Osteoblast (primary cell): ENCODE data around the gene ARHGAP45. TPM values are rescaled to one million over a fixed set of nuclear protein-coding genes. Genes with fewer than 3 reads are reported as not detected.

Experiments used
- DNase-seq: peaks from one replicate; pipeline ENCODE4 v3.0.0; 2011; ENCODE audit warnings: low spot score, mixed read lengths; ENCODE audit not compliant: insufficient read length; ENCODE audit errors: missing footprints
- H2AFZ ChIP-seq: 2 replicates; pipeline ENCODE4 v1.6.0; 2011; ENCODE audit warnings: mild to moderate bottlenecking, low read length
- H3K27ac ChIP-seq: 2 replicates; pipeline ENCODE4 v1.5.1; 2011; ENCODE audit warnings: mild to moderate bottlenecking, low read depth, low read length, moderate library complexity
- H3K27me3 ChIP-seq: 2 replicates; pipeline ENCODE4 v1.6.0; 2012; ENCODE audit warnings: mild to moderate bottlenecking, control low read depth, inconsistent platforms, low read length, moderate library complexity; ENCODE audit not compliant: insufficient read depth
- H3K36me3 ChIP-seq: 2 replicates; pipeline ENCODE4 v1.5.1; 2011; ENCODE audit warnings: mild to moderate bottlenecking, low read length, control low read depth, moderate library complexity; ENCODE audit not compliant: insufficient read depth
- H3K4me1 ChIP-seq: 2 replicates; pipeline ENCODE4 v1.5.1; 2011; ENCODE audit warnings: mild to moderate bottlenecking, low read length, control low read depth, moderate library complexity; ENCODE audit not compliant: insufficient read depth
- H3K4me2 ChIP-seq: 2 replicates; pipeline ENCODE4 v1.6.0; 2011; ENCODE audit warnings: mild to moderate bottlenecking, low read length; ENCODE audit not compliant: insufficient read depth
- H3K4me3 ChIP-seq: fragments of 200-600 bp; sonication (generic); 3 replicates; pipeline ENCODE4 v1.5.1; 2012; ENCODE audit warnings: mild to moderate bottlenecking, low read length, inconsistent platforms; ENCODE audit not compliant: insufficient read depth
- H3K79me2 ChIP-seq: 2 replicates; pipeline ENCODE4 v1.6.0; 2012; ENCODE audit warnings: mild to moderate bottlenecking, low read length, control low read depth, inconsistent platforms; ENCODE audit not compliant: insufficient read depth
- H3K9me3 ChIP-seq: 2 replicates; pipeline ENCODE4 v1.5.1; 2011; ENCODE audit warnings: low read depth, low read length, control low read depth
- H4K20me1 ChIP-seq: 2 replicates; pipeline ENCODE4 v1.6.0; 2012; ENCODE audit warnings: mild to moderate bottlenecking, low read length, control low read depth; ENCODE audit not compliant: insufficient read depth
- CTCF ChIP-seq: IDR thresholded peaks from 2 replicates; pipeline ENCODE4 v1.5.1; 2011; ENCODE audit warnings: mild to moderate bottlenecking, low read depth, low read length, moderate library complexity; ENCODE audit errors: extremely low read depth
- total RNA-seq: library from RNA; depleted of rRNA; stranded (reverse); fragments of >200 nt; gene quantifications from 2 replicates; pipeline ENCODE4 v1.2.3, GENCODE V29; 2012

The ARHGAP45 gene
- total RNA-seq, 1 donor: 0.72 TPM

- Histone ChIP-seq H3K27me3 (no peaks in the 10 kb centered on the region), H3K4me3 (no peak overlapping the region), H4K20me1 (peaks cover 12% of the 10 kb centered on the region), H2AFZ (no peak overlapping the region), H3K79me2 (peaks cover 24% of the 10 kb centered on the region), H3K9me3 (no peaks in the 10 kb centered on the region), H3K4me2 (no peak overlapping the region), H3K36me3 (no peaks in the 10 kb centered on the region), H3K27ac (no peak overlapping the region), H3K4me1 (peaks cover 41% of the 10 kb centered on the region)
- TF ChIP-seq CTCF: no peak
- no peak for DNase-seq
These were observed 30.8 kb downstream of the ARHGAP45 start for GRCh38 chr19:1097810-1098176.

GRCh38 chr19:1098177-1099051 lies 31.4 kb downstream of the ARHGAP45 start:
- Histone ChIP-seq H3K27me3 (no peaks in the 10 kb centered on the region), H3K4me2 (no peak overlapping the region), H3K9me3 (no peaks in the 10 kb centered on the region), H3K4me3 (no peak overlapping the region), H3K27ac (peak overlapping the region; percentile 48), H4K20me1 (peaks cover 12% of the 10 kb centered on the region), H3K4me1 (peaks cover 47% of the 10 kb centered on the region), H2AFZ (no peak overlapping the region), H3K79me2 (peaks cover 17% of the 10 kb centered on the region), H3K36me3 (no peaks in the 10 kb centered on the region)
- no peak for TF ChIP-seq CTCF
- no peak for DNase-seq

- no peaks in the 10 kb centered on the region for H3K79me2 ChIP-seq
- no peak for DNase-seq
- H3K27ac ChIP-seq: peak overlapping the region; percentile 97
- H3K36me3 ChIP-seq: peaks cover 5% of the 10 kb centered on the region
- H2AFZ ChIP-seq: no peak overlapping the region
- TF ChIP-seq CTCF: no peak
- H3K4me3 ChIP-seq: no peak overlapping the region
- H3K9me3 ChIP-seq: no peaks in the 10 kb centered on the region
- H3K27me3 ChIP-seq: no peaks in the 10 kb centered on the region
- H4K20me1 ChIP-seq: peaks cover 15% of the 10 kb centered on the region
- H3K4me1 ChIP-seq: peaks cover 44% of the 10 kb centered on the region
- peak overlapping the region; percentile 84 for H3K4me2 ChIP-seq
These were observed 34.4 kb downstream of the ARHGAP45 start for GRCh38 chr19:1101337-1101698.

- Histone ChIP-seq H3K79me2 (no peaks in the 10 kb centered on the region), H4K20me1 (peaks cover 27% of the 10 kb centered on the region), H3K4me3 (peak overlapping the region; percentile 51), H3K36me3 (peaks cover 17% of the 10 kb centered on the region), H2AFZ (no peak overlapping the region), H3K27me3 (no peaks in the 10 kb centered on the region), H3K27ac (peak overlapping the region; percentile 97), H3K4me2 (peak overlapping the region; percentile 84), H3K4me1 (peaks cover 44% of the 10 kb centered on the region), H3K9me3 (no peaks in the 10 kb centered on the region)
- no peak for TF ChIP-seq CTCF
- DNase-seq: peak; percentile 97
These were observed 35.6 kb downstream of the ARHGAP45 start for GRCh38 chr19:1102407-1103131.
